Measurements from ENCODE around the gene PLCB2.

PLCB2 gene

GRCh38 chr15:40323953-40324937, 16.5 kb upstream of the PLCB2 start:
- no peak for DNase-seq

GRCh38 chr15:40323239-40323952, 15.7 kb upstream of the PLCB2 start, which contains the start of gene INAFM2:
TSS of gene INAFM2 (plus strand) at chr15:40323692. CDS start at chr15:40324056, 364 bp downstream.
- peak; percentile 74 to 79 for DNase-seq

GRCh38 chr15:40322531-40323238, 14.9 kb upstream of the PLCB2 start:
- no peak for DNase-seq

DNA sequence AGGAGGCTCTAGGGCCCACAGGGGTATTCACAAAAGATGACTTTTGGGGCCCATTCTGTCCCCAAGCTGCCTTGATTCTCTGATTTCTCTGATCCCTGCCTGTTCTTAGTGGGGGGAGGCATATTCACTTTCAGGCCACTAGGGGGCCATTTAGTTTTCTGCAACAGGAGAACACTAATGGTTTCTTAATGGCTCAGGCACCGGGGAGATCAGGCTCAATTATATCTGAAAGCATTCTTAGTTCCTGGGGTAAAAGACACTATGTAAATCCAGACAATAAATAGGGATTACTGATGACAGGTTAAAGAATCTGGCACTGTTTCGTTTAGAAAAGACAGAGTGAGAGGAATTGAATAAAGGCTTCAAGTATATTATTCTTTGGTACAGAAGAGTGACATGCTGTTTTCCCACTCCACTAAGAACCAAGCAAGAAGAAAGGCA, 13.2 kb upstream of the PLCB2 start:
- DNase-seq = peak in 1 of 2 donors; percentile 37

GRCh38 chr15:40320409-40320808, 12.7 kb upstream of the PLCB2 start:
- DNase-seq = no peak

GRCh38 chr15:40317580-40317979, 9.8 kb upstream of the PLCB2 start:
- no peak for DNase-seq

GRCh38 chr15:40316931-40317330, 9.2 kb upstream of the PLCB2 start:
- DNase-seq = no peak

- DNase-seq = no peak
Observed at GRCh38 chr15:40314723-40315276, 7.1 kb upstream of the PLCB2 start.

DNA sequence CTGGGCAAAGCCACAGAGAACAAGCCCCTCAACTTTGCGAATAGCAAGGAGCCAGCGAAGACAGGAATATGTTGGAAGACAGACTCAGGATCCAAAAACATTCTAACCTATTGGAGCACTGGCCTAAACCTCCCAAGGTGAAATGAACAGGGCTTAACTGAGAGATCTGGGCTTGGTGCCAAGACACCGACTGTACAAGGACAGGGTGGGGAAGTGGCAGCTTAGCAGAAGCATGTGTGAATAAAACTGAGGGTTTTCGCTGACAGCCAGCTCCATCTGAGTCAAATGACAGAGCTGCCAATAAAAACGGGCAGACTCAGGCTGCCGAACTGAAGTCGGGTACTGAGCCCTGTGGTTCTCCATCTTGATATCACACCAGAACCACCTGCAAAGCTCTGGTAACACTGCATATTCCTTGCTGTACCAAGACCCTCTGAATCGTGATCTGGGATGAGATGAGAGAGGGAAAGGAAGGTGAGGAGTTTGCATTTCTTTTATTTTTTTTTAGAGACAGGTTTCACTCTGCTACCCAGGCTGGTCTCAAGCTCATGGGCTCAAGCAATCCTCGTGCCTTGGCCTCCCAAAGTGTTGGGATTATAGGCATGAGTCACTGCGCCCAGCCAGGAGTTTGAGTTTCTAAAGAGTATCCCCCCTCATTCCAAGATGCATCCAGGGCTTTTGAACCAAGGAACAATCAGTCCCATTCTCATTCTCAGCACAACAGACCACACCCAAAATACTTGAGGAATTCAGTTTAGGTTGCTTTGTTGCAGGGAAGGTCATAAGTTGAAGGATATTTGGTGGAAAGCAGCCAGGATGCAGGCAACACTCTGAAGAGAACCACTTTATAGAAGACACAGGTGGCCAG, 6.0 kb upstream of the PLCB2 start:
- no peak for DNase-seq

- no peak for DNase-seq
Observed at GRCh38 chr15:40312370-40313158, 4.8 kb upstream of the PLCB2 start.

DNA sequence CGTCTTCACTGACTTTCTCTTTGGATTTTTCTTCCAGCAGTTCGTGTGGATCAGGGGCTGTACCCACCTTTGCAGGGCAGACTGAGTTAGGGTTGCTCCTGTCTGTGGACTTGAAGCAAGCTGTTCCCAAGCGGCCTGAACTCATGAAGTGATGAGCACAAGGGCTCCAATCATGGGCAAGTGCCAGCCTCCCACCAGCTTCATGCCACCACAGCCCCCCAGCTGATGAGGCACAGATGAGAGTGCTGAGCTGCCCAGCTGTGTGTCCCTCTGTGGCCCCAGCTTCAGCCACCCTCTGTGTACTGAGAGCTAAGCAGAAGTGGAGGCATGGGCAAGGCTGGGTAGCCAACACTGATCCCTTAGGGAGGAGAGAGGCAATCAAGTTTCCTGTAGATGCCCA, 3.3 kb upstream of the PLCB2 start:
- DNase-seq = no peak

- DNase-seq = peak; percentile 62 to 64
Observed at GRCh38 chr15:40310001-40310959, 2.5 kb upstream of the PLCB2 start.

- DNase-seq = no peak
Observed at GRCh38 chr15:40309344-40309862, 1.7 kb upstream of the PLCB2 start.

GRCh38 chr15:40306908-40307307, 827 bp downstream of the PLCB2 start:
- no peak for DNase-seq

DNA sequence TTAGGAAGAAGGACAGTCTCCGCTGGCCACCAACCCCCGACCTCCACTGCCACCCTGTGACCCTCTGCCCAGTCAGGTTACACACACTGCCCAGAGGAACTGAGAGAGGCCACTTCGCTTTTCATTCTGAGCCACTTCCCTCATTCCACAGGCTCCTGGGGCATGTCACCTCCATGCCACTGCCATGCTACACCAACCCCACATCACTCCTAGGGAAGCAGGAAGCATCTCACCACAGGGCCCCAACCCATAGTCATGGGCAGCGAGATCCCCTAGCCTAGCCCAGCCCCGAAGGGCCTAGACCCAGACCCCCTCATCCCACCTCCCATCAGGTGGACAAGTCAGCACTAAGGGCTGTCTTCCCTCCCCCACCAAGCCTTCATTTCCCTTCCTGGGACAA, 1.4 kb downstream of the PLCB2 start:
- no peak for DNase-seq

DNA sequence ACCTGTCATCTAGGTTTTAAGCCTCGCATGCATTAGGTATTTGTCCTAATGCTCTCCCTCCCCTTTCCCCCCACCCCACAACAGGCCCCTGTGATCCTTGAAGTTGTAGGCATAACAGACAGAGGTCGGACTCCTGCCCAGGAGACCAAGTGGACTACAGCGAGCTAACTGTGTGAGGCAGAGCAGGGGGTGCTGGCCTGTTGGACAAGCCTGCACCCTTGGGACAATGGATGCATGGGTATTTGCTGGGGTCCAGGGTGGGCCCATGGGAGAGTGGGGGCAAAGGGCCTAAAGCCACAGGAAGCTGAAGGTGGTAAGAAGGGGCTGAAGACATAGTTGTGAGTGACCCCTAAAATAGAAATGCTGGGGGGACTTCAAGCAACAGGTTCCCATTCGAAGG, 2.5 kb downstream of the PLCB2 start:
- no peak for DNase-seq

- DNase-seq = no peak
Observed at GRCh38 chr15:40303576-40303975, 4.2 kb downstream of the PLCB2 start.

GRCh38 chr15:40302981-40303380, 4.8 kb downstream of the PLCB2 start:
- no peak for DNase-seq

GRCh38 chr15:40302288-40302886, 5.3 kb downstream of the PLCB2 start:
- no peak for DNase-seq
